Measurements from ENCODE around the gene PLCL1.

Gene PLCL1

GRCh38 chr2:197913084-197913483, 108.7 kb downstream of the PLCL1 start:
- no peaks in the 10 kb centered on the region for H3K36me3 ChIP-seq (ENCODE audit: control insufficient read depth, insufficient read depth, low read length)
- no peaks in the 10 kb centered on the region for H3K9me3 ChIP-seq (ENCODE audit: control insufficient read depth, insufficient read depth, low read depth, low read length)
- no peak overlapping the region for H3K4me3 ChIP-seq (ENCODE audit: low read depth, low read length)
- peaks cover 3% of the 10 kb centered on the region; the same call in 1 of the 2 replicates for H3K4me1 ChIP-seq (ENCODE audit: control insufficient read depth, insufficient read depth, low read length)
- H3K27ac ChIP-seq (ENCODE audit: low read depth, low read length), result no peak overlapping the region
- H3K9ac ChIP-seq (ENCODE audit: low read length), result no peak overlapping the region
- H3K27me3 ChIP-seq (ENCODE audit: control insufficient read depth, insufficient read depth, low read length), result no peaks in the 10 kb centered on the region

DNA sequence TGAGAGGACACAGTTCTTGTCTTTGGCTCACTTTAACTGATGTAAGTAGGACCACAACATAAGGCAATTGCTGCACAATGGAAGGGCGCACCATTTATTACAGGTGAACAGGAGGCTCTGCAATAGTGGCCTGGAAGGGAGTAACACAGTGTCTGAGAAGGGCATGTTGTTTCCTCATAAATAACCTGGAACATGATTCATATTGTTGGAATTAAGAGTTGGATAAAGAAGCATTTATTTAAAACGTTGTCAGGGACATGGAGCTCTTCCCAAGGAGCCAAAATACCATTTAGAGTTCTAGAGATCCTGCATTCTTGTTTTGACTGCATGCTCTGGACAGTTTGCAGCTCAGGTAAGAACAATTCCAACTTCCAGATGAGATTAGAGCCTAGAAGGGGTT, 110.4 kb downstream of the PLCL1 start:
- Histone ChIP-seq H3K27me3 (ENCODE audit: control insufficient read depth, insufficient read depth, low read length) (no peaks in the 10 kb centered on the region), H3K36me3 (ENCODE audit: control insufficient read depth, insufficient read depth, low read length) (no peaks in the 10 kb centered on the region), H3K4me1 (ENCODE audit: control insufficient read depth, insufficient read depth, low read length) (peaks cover 3% of the 10 kb centered on the region; the same call in 1 of the 2 replicates), H3K9me3 (ENCODE audit: control insufficient read depth, insufficient read depth, low read depth, low read length) (no peaks in the 10 kb centered on the region), H3K9ac (ENCODE audit: low read length) (no peak overlapping the region), H3K4me3 (ENCODE audit: low read depth, low read length) (no peak overlapping the region), H3K27ac (ENCODE audit: low read depth, low read length) (no peak overlapping the region)

GRCh38 chr2:197915548-197916265, 111.3 kb downstream of the PLCL1 start:
- Histone ChIP-seq H3K4me3 (ENCODE audit: low read depth, low read length) (no peak overlapping the region), H3K9ac (ENCODE audit: low read length) (no peak overlapping the region), H3K9me3 (ENCODE audit: control insufficient read depth, insufficient read depth, low read depth, low read length) (no peaks in the 10 kb centered on the region), H3K36me3 (ENCODE audit: control insufficient read depth, insufficient read depth, low read length) (no peaks in the 10 kb centered on the region), H3K4me1 (ENCODE audit: control insufficient read depth, insufficient read depth, low read length) (peaks cover 3% of the 10 kb centered on the region; the same call in 1 of the 2 replicates), H3K27ac (ENCODE audit: low read depth, low read length) (no peak overlapping the region), H3K27me3 (ENCODE audit: control insufficient read depth, insufficient read depth, low read length) (no peaks in the 10 kb centered on the region)

DNA sequence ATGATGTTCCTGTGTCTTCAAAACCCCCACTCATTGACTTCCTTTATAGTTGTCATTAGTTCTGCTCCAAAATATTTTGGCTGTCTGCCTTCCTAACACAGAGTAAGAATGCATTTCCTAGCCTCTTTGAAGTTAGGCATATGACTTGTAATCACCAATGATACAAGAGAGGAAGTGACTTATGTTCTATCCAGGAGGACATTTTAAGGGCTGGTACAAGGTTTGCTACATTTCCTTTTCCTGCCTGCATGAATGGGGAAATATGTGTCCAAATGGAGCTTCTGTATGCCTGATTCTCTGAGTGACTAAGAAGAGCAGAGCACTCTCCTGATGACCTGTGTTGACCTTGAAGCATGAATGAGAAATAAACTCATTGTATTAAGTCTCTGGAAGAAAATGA, 115.1 kb downstream of the PLCL1 start:
- H3K27ac ChIP-seq (ENCODE audit: low read depth, low read length), result no peak overlapping the region

GRCh38 chr2:197920088-197920487, 115.7 kb downstream of the PLCL1 start:
- Histone ChIP-seq H3K4me1 (ENCODE audit: control insufficient read depth, insufficient read depth, low read length) (no peaks in the 10 kb centered on the region), H3K4me3 (ENCODE audit: low read depth, low read length) (no peak overlapping the region), H3K9ac (ENCODE audit: low read length) (no peak overlapping the region), H3K36me3 (ENCODE audit: control insufficient read depth, insufficient read depth, low read length) (no peaks in the 10 kb centered on the region), H3K27me3 (ENCODE audit: control insufficient read depth, insufficient read depth, low read length) (no peaks in the 10 kb centered on the region), H3K27ac (ENCODE audit: low read depth, low read length) (no peak overlapping the region), H3K9me3 (ENCODE audit: control insufficient read depth, insufficient read depth, low read depth, low read length) (0 out of 2 replicates have a peak, but pooled peaks cover 5% of the 10 kb centered on the region)

More for the DNA sequence above, 115.1 kb downstream of the PLCL1 start:
- Histone ChIP-seq H3K4me1 (ENCODE audit: control insufficient read depth, insufficient read depth, low read length) (no peaks in the 10 kb centered on the region), H3K9me3 (ENCODE audit: control insufficient read depth, insufficient read depth, low read depth, low read length) (0 out of 2 replicates have a peak, but pooled peaks cover 4% of the 10 kb centered on the region), H3K36me3 (ENCODE audit: control insufficient read depth, insufficient read depth, low read length) (no peaks in the 10 kb centered on the region), H3K9ac (ENCODE audit: low read length) (no peak overlapping the region), H3K27me3 (ENCODE audit: control insufficient read depth, insufficient read depth, low read length) (no peaks in the 10 kb centered on the region), H3K4me3 (ENCODE audit: low read depth, low read length) (no peak overlapping the region)

- Histone ChIP-seq H3K27me3 (ENCODE audit: control insufficient read depth, insufficient read depth, low read length) (no peaks in the 10 kb centered on the region), H3K4me3 (ENCODE audit: low read depth, low read length) (no peak overlapping the region), H3K27ac (ENCODE audit: low read depth, low read length) (no peak overlapping the region), H3K36me3 (ENCODE audit: control insufficient read depth, insufficient read depth, low read length) (no peaks in the 10 kb centered on the region), H3K9ac (ENCODE audit: low read length) (no peak overlapping the region), H3K4me1 (ENCODE audit: control insufficient read depth, insufficient read depth, low read length) (no peaks in the 10 kb centered on the region), H3K9me3 (ENCODE audit: control insufficient read depth, insufficient read depth, low read depth, low read length) (0 out of 2 replicates have a peak, but pooled peaks cover 5% of the 10 kb centered on the region)
Measured at GRCh38 chr2:197920592-197921201, 116.3 kb downstream of the PLCL1 start.

GRCh38 chr2:197924483-197924882, 120.1 kb downstream of the PLCL1 start:
- H3K36me3 ChIP-seq (ENCODE audit: control insufficient read depth, insufficient read depth, low read length), result no peaks in the 10 kb centered on the region
- H3K4me3 ChIP-seq (ENCODE audit: low read depth, low read length), result no peak overlapping the region
- 0 out of 2 replicates have a peak, but pooled peaks cover 5% of the 10 kb centered on the region for H3K9me3 ChIP-seq (ENCODE audit: control insufficient read depth, insufficient read depth, low read depth, low read length)
- H3K27me3 ChIP-seq (ENCODE audit: control insufficient read depth, insufficient read depth, low read length), result no peaks in the 10 kb centered on the region
- no peak overlapping the region for H3K27ac ChIP-seq (ENCODE audit: low read depth, low read length)
- no peaks in the 10 kb centered on the region for H3K4me1 ChIP-seq (ENCODE audit: control insufficient read depth, insufficient read depth, low read length)
- H3K9ac ChIP-seq (ENCODE audit: low read length), result no peak overlapping the region

GRCh38 chr2:197925204-197925603, 120.8 kb downstream of the PLCL1 start:
- Histone ChIP-seq H3K9me3 (ENCODE audit: control insufficient read depth, insufficient read depth, low read depth, low read length) (0 out of 2 replicates have a peak, but pooled peaks cover 5% of the 10 kb centered on the region), H3K36me3 (ENCODE audit: control insufficient read depth, insufficient read depth, low read length) (no peaks in the 10 kb centered on the region), H3K27ac (ENCODE audit: low read depth, low read length) (no peak overlapping the region), H3K27me3 (ENCODE audit: control insufficient read depth, insufficient read depth, low read length) (no peaks in the 10 kb centered on the region), H3K9ac (ENCODE audit: low read length) (no peak overlapping the region), H3K4me3 (ENCODE audit: low read depth, low read length) (no peak overlapping the region), H3K4me1 (ENCODE audit: control insufficient read depth, insufficient read depth, low read length) (no peaks in the 10 kb centered on the region)

GRCh38 chr2:197925976-197926375, 121.6 kb downstream of the PLCL1 start:
- no peak overlapping the region for H3K9ac ChIP-seq (ENCODE audit: low read length)
- no peak overlapping the region for H3K27ac ChIP-seq (ENCODE audit: low read depth, low read length)
- H3K4me3 ChIP-seq (ENCODE audit: low read depth, low read length), result no peak overlapping the region
- 0 out of 2 replicates have a peak, but pooled peaks cover 5% of the 10 kb centered on the region for H3K9me3 ChIP-seq (ENCODE audit: control insufficient read depth, insufficient read depth, low read depth, low read length)
- H3K27me3 ChIP-seq (ENCODE audit: control insufficient read depth, insufficient read depth, low read length), result no peaks in the 10 kb centered on the region
- no peaks in the 10 kb centered on the region for H3K4me1 ChIP-seq (ENCODE audit: control insufficient read depth, insufficient read depth, low read length)
- no peaks in the 10 kb centered on the region for H3K36me3 ChIP-seq (ENCODE audit: control insufficient read depth, insufficient read depth, low read length)

GRCh38 chr2:197926673-197927072, 122.3 kb downstream of the PLCL1 start:
- H3K9me3 ChIP-seq (ENCODE audit: control insufficient read depth, insufficient read depth, low read depth, low read length), result 0 out of 2 replicates have a peak, but pooled peaks cover 5% of the 10 kb centered on the region
- no peaks in the 10 kb centered on the region for H3K36me3 ChIP-seq (ENCODE audit: control insufficient read depth, insufficient read depth, low read length)
- H3K9ac ChIP-seq (ENCODE audit: low read length), result no peak overlapping the region
- no peak overlapping the region for H3K4me3 ChIP-seq (ENCODE audit: low read depth, low read length)
- no peak overlapping the region for H3K27ac ChIP-seq (ENCODE audit: low read depth, low read length)
- no peaks in the 10 kb centered on the region for H3K4me1 ChIP-seq (ENCODE audit: control insufficient read depth, insufficient read depth, low read length)
- H3K27me3 ChIP-seq (ENCODE audit: control insufficient read depth, insufficient read depth, low read length), result no peaks in the 10 kb centered on the region

GRCh38 chr2:197927994-197928393, 123.6 kb downstream of the PLCL1 start:
- H3K36me3 ChIP-seq (ENCODE audit: control insufficient read depth, insufficient read depth, low read length), result no peaks in the 10 kb centered on the region
- H3K4me3 ChIP-seq (ENCODE audit: low read depth, low read length), result no peak overlapping the region
- no peaks in the 10 kb centered on the region for H3K27me3 ChIP-seq (ENCODE audit: control insufficient read depth, insufficient read depth, low read length)
- no peak overlapping the region for H3K9ac ChIP-seq (ENCODE audit: low read length)
- H3K9me3 ChIP-seq (ENCODE audit: control insufficient read depth, insufficient read depth, low read depth, low read length), result 0 out of 2 replicates have a peak, but pooled peaks cover 5% of the 10 kb centered on the region
- H3K27ac ChIP-seq (ENCODE audit: low read depth, low read length), result no peak overlapping the region
- no peaks in the 10 kb centered on the region for H3K4me1 ChIP-seq (ENCODE audit: control insufficient read depth, insufficient read depth, low read length)
